ENCODE results near the gene SLC29A1. TPM values are rescaled to one million over a fixed set of nuclear protein-coding genes. Genes with fewer than 3 reads are reported as not detected.
A peak's percentile ranks its signal among the peaks of the same experiment; 100 is the strongest.

The SLC29A1 gene
- total and polyA plus RNA-seq, 7 donors: 4.2 to 195 (median 147) TPM

DNA sequence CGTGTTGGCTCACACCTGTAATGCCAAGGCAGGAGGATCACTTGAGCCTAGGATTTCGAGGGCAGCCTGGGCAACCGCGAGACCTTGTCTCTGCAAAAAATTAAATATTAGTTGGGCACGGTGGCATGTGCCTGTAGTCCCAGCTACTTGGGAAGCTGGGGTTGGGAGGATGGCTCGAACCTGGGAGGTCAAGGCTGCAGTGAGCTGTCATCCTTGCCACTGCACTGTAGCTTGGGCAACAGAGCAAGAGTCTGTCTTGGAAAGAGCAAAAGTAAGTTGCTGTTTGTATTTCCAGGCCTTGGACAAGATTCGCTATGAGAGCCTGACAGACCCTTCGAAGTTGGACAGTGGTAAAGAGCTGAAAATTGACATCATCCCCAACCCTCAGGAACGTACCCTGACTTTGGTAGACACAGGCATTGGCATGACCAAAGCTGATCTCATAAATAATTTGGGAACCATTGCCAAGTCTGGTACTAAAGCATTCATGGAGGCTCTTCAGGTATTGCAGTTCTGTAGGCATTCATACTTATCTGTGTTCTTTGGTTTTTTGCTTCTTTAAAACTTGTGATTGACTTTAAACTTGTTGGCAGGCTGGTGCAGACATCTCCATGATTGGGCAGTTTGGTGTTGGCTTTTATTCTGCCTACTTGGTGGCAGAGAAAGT, 25.8 kb downstream of the SLC29A1 start:
- H3K27me3 ChIP-seq: no peaks in the 10 kb centered on the region
- TF ChIP-seq EP300 (IDR thresholded peaks at IDR 0.05): no peak
- TF ChIP-seq, protein P1, sequence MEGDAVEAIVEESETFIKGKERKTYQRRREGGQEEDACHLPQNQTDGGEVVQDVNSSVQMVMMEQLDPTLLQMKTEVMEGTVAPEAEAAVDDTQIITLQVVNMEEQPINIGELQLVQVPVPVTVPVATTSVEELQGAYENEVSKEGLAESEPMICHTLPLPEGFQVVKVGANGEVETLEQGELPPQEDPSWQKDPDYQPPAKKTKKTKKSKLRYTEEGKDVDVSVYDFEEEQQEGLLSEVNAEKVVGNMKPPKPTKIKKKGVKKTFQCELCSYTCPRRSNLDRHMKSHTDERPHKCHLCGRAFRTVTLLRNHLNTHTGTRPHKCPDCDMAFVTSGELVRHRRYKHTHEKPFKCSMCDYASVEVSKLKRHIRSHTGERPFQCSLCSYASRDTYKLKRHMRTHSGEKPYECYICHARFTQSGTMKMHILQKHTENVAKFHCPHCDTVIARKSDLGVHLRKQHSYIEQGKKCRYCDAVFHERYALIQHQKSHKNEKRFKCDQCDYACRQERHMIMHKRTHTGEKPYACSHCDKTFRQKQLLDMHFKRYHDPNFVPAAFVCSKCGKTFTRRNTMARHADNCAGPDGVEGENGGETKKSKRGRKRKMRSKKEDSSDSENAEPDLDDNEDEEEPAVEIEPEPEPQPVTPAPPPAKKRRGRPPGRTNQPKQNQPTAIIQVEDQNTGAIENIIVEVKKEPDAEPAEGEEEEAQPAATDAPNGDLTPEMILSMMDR (IDR thresholded peaks at IDR 0.05): no peak
- no peak for TF ChIP-seq POLR2A (IDR thresholded peaks at IDR 0.05)
- no peak for TF ChIP-seq POLR2AphosphoS5 (IDR thresholded peaks at IDR 0.05)
- peaks cover 0 to 29% (median 25%) of the 10 kb centered on the region in 4 donors for H3K4me1 ChIP-seq
- H3K9me3 ChIP-seq: no peaks in the 10 kb centered on the region
- DNase-seq: no peak
- WGBS, 2 donors: 80 to 83% methylated on average over 9 of the region's 9 CpGs
- intact Hi-C loops (cut with DNase I): no loop called here
- H3K4me3 ChIP-seq: no peak overlapping the region
- H3K36me3 ChIP-seq: peaks cover 36 to 55% (median 52%) of the 10 kb centered on the region in 4 donors
- H3K27ac ChIP-seq: peak overlapping the region in 3 of 4 donors; percentile 0 to 96 (median 96)

DNA sequence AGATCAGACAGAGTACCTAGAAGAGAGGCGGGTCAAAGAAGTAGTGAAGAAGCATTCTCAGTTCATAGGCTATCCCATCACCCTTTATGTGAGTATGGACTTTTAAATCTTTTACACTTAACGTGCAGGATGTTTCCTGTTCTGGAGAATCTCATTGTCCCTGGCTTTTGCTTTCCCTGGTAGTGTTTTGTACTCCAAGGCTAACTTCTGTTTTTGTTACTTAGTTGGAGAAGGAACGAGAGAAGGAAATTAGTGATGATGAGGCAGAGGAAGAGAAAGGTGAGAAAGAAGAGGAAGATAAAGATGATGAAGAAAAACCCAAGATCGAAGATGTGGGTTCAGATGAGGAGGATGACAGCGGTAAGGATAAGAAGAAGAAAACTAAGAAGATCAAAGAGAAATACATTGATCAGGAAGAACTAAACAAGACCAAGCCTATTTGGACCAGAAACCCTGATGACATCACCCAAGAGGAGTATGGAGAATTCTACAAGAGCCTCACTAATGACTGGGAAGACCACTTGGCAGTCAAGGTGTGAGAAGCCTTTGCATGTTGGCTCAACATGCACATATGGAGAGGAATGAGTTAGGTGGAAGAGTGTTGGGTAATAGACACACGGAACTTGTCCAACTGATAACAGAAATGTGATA, 26.8 kb downstream of the SLC29A1 start:
- intact Hi-C loops (cut with DNase I): no loop called here
- DNase-seq: no peak
- TF ChIP-seq POLR2AphosphoS5 (IDR thresholded peaks at IDR 0.05) (no peak), POLR2A (IDR thresholded peaks at IDR 0.05) (no peak), EP300 (IDR thresholded peaks at IDR 0.05) (no peak)
- TF ChIP-seq, protein P1 (IDR thresholded peaks at IDR 0.05): no peak
- Histone ChIP-seq H3K9me3 (no peaks in the 10 kb centered on the region), H3K27me3 (no peaks in the 10 kb centered on the region), H3K27ac (no peak overlapping the region), H3K36me3 (peaks cover 46 to 65% (median 62%) of the 10 kb centered on the region in 4 donors), H3K4me1 (peaks cover 0 to 31% (median 25%) of the 10 kb centered on the region in 4 donors), H3K4me3 (no peak overlapping the region)
- 62 to 77% methylated on average over 6 of the region's 6 CpGs for WGBS, 2 donors

DNA sequence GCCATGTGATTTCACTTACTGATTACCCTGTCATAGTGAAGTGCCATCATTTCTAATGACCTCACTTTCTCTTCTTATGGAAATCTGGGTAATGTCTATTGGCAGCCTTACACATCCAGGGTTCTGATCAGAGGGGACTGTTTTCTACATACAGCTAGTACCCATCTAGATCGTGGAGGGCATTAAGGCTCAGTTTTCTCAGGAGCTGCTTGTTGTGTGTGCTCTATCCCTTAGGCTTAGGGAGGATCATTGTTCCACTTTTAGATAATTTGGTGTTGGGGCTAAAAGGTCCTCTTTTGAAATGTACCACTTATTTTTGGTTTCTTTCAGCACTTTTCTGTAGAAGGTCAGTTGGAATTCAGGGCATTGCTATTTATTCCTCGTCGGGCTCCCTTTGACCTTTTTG, 27.3 kb downstream of the SLC29A1 start:
- 73 to 85% methylated on average over 3 of the region's 3 CpGs for WGBS, 2 donors
- Histone ChIP-seq H3K27ac (no peak overlapping the region), H3K9me3 (no peaks in the 10 kb centered on the region), H3K36me3 (peaks cover 49 to 70% (median 64%) of the 10 kb centered on the region in 4 donors), H3K4me3 (no peak overlapping the region), H3K27me3 (no peaks in the 10 kb centered on the region), H3K4me1 (peaks cover 0 to 27% (median 21%) of the 10 kb centered on the region in 4 donors)
- TF ChIP-seq, protein P1 (IDR thresholded peaks at IDR 0.05): no peak
- no peak for TF ChIP-seq POLR2A (IDR thresholded peaks at IDR 0.05)
- TF ChIP-seq POLR2AphosphoS5 (IDR thresholded peaks at IDR 0.05): no peak
- no peak for TF ChIP-seq EP300 (IDR thresholded peaks at IDR 0.05)
- DNase-seq: no peak
- intact Hi-C loops (cut with DNase I): no loop called here

DNA sequence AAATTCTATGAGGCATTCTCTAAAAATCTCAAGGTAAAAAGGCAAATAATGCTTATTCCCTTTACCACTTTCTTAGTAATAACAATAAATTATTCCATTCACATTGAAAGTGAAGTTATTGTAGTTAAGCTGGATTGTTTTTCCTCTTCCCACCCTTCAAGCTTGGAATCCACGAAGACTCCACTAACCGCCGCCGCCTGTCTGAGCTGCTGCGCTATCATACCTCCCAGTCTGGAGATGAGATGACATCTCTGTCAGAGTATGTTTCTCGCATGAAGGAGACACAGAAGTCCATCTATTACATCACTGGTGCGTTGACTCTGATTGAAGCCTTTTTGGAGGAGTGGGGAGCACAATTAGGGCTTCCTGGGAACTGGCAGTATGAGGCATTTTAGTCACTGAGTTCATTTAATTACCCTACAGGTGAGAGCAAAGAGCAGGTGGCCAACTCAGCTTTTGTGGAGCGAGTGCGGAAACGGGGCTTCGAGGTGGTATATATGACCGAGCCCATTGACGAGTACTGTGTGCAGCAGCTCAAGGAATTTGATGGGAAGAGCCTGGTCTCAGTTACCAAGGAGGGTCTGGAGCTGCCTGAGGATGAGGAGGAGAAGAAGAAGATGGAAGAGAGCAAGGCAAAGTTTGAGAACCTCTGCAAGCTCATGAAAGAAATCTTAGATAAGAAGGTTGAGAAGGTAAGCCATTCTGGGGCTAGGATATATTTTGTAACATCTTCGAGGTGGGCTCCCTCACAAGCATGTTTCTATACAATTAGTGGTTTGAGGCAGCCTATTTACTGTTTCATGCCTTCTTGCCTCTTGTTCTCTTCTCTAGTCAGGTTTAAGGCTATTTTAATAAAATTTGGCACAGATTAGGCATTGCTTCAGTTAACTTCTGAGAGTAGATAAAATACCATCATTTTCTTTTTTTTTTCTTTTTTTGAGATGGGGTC, 28.5 kb downstream of the SLC29A1 start:
- Histone ChIP-seq H3K9me3 (no peaks in the 10 kb centered on the region), H3K4me1 (peaks cover 0 to 34% (median 28%) of the 10 kb centered on the region in 4 donors), H3K27ac (no peak overlapping the region), H3K27me3 (no peaks in the 10 kb centered on the region), H3K36me3 (peaks cover 49 to 71% (median 64%) of the 10 kb centered on the region in 4 donors), H3K4me3 (no peak overlapping the region)
- TF ChIP-seq POLR2A (IDR thresholded peaks at IDR 0.05): no peak
- TF ChIP-seq EP300 (IDR thresholded peaks at IDR 0.05): no peak
- TF ChIP-seq, protein P1 (IDR thresholded peaks at IDR 0.05): no peak
- TF ChIP-seq POLR2AphosphoS5 (IDR thresholded peaks at IDR 0.05): no peak
- intact Hi-C loops (cut with DNase I): no loop called here
- no peak for DNase-seq
- WGBS, 2 donors: 84 to 90% methylated on average over 14 of the region's 14 CpGs
